ENCODE measurements around the gene IGF1.

- TF ChIP-seq POLR2A (IDR thresholded peaks at IDR 0.05; ENCODE audit: low read depth, low read length) (no peak), POLR2AphosphoS5 (IDR thresholded peaks at IDR 0.05; ENCODE audit: low read depth, low read length) (no peak)
Measured at GRCh38 chr12:102509123-102509626, 28.8 kb upstream of the IGF1 start.
